GM19240 (cell line): ENCODE measurements around the gene TGM4.
"Not testable (repeated sequence)": the region's sequence is repeated elsewhere in the genome, so short reads cannot be mapped to it uniquely, and the experiment has no call there.

Experiments used
- DNase-seq: peaks from one replicate; pipeline ENCODE4 v3.0.0; 2011; ENCODE audit warnings: low spot score; ENCODE audit not compliant: insufficient read length

The TGM4 gene

GRCh38 chr3:44874308-44874707, at the start of gene TGM4:
TSS of gene TGM4 (plus strand) at chr3:44874608. CDS start at chr3:44874679, 71 bp downstream.
- DNase-seq = no peak

- DNase-seq = no peak
These were observed 49.0 kb upstream of the TGM4 start for GRCh38 chr3:44825264-44825925.

- no peak for DNase-seq
These were observed 47.2 kb upstream of the TGM4 start for GRCh38 chr3:44827196-44827595.

- no peak for DNase-seq
These were observed 43.2 kb upstream of the TGM4 start for GRCh38 chr3:44831232-44831631.

GRCh38 chr3:44832032-44832431, 42.4 kb upstream of the TGM4 start:
- DNase-seq = no peak

GRCh38 chr3:44832965-44833364, 41.4 kb upstream of the TGM4 start:
- DNase-seq = no peak

- DNase-seq = no peak
These were observed 41.0 kb upstream of the TGM4 start for GRCh38 chr3:44833394-44833793.

GRCh38 chr3:44835684-44836083, 38.7 kb upstream of the TGM4 start:
- DNase-seq = no peak

GRCh38 chr3:44842376-44842775, 32.0 kb upstream of the TGM4 start:
- DNase-seq = no peak

- DNase-seq = no peak
These were observed 28.6 kb upstream of the TGM4 start for GRCh38 chr3:44845528-44846520.

- DNase-seq = no peak
These were observed 25.8 kb upstream of the TGM4 start for GRCh38 chr3:44848634-44849033.

GRCh38 chr3:44856663-44857062, 17.7 kb upstream of the TGM4 start:
- DNase-seq = not testable (repeated sequence)

GRCh38 chr3:44860117-44860516, 14.3 kb upstream of the TGM4 start:
- no peak for DNase-seq

- peak; percentile 91 for DNase-seq
These were observed 12.8 kb upstream of the TGM4 start, which contains the start of gene TMEM42 for GRCh38 chr3:44861412-44862225. TSS of gene TMEM42 (plus strand) at chr3:44861912. CDS start at chr3:44861925, 13 bp downstream.

- peak; percentile 7 for DNase-seq
These were observed 12.2 kb upstream of the TGM4 start for GRCh38 chr3:44862226-44862637.

- no peak for DNase-seq
These were observed 9.0 kb upstream of the TGM4 start for GRCh38 chr3:44865272-44866035.

- no peak for DNase-seq
These were observed 6.8 kb upstream of the TGM4 start for GRCh38 chr3:44867421-44868111.

- no peak for DNase-seq
These were observed 3.9 kb upstream of the TGM4 start for GRCh38 chr3:44870375-44871061.

- no peak for DNase-seq
These were observed 1.2 kb downstream of the TGM4 start for GRCh38 chr3:44875596-44875995.

- no peak for DNase-seq
These were observed 2.9 kb downstream of the TGM4 start for GRCh38 chr3:44877333-44877732.
